Measurements from ENCODE around the gene FHIT.

Gene FHIT

DNA sequence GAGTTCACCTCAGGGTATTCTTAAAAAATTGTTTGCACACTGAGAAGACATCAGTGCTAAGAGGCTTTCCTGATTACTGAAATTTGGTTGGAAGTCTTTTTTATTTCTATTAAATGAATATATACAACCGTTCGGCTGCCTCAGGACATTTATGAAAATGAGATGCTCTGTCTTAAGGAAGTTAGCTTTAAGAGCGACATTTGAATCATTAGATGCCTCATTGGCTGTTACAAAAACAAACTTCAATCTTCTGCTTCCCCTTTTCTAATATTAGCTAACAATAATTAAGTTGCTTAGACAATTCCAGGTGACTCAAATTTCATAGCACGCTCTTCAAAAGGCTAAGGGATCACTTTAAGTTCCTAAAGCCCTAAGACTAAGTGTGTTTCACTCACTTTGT lies 673.7 kb downstream of the FHIT start:
- no peak overlapping the region for H3K4me3 ChIP-seq (ENCODE audit: low read depth, low read length)
- TF ChIP-seq, protein P1, sequence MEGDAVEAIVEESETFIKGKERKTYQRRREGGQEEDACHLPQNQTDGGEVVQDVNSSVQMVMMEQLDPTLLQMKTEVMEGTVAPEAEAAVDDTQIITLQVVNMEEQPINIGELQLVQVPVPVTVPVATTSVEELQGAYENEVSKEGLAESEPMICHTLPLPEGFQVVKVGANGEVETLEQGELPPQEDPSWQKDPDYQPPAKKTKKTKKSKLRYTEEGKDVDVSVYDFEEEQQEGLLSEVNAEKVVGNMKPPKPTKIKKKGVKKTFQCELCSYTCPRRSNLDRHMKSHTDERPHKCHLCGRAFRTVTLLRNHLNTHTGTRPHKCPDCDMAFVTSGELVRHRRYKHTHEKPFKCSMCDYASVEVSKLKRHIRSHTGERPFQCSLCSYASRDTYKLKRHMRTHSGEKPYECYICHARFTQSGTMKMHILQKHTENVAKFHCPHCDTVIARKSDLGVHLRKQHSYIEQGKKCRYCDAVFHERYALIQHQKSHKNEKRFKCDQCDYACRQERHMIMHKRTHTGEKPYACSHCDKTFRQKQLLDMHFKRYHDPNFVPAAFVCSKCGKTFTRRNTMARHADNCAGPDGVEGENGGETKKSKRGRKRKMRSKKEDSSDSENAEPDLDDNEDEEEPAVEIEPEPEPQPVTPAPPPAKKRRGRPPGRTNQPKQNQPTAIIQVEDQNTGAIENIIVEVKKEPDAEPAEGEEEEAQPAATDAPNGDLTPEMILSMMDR (IDR thresholded peaks at IDR 0.05; ENCODE audit: low read depth, low read length, missing control alignments), result no peak
- DNase-seq (ENCODE audit: low read depth), result no peak

DNA sequence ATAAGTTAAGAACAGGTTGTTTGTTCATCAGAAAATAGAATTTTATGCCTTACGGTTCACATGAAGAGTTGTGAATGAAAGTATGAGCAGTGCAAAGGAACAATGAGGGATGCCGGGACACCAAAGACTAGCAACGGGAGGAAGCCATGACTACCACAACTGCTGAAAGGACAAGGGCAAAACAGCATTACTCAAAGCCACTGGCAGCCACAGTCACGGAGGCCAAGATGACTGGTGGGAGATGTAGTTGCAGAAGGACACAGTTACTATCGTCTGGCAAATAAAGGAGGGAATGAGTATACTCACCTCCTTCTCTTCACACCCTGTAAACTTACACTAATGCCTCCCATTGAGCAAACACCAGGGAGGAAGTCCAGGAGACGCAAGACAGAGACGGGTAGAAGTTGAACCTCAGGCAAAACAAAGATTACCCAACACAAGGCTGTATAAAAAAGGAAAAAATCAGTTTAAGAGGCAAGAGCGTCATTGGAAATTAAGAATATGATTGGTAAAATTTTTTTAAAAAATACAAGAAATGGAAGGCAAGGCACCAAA lies 675.5 kb downstream of the FHIT start:
- TF ChIP-seq, protein P1 (IDR thresholded peaks at IDR 0.05; ENCODE audit: low read depth, low read length, missing control alignments), result no peak
- no peak overlapping the region for H3K4me3 ChIP-seq (ENCODE audit: low read depth, low read length)
- DNase-seq (ENCODE audit: low read depth), result no peak

DNA sequence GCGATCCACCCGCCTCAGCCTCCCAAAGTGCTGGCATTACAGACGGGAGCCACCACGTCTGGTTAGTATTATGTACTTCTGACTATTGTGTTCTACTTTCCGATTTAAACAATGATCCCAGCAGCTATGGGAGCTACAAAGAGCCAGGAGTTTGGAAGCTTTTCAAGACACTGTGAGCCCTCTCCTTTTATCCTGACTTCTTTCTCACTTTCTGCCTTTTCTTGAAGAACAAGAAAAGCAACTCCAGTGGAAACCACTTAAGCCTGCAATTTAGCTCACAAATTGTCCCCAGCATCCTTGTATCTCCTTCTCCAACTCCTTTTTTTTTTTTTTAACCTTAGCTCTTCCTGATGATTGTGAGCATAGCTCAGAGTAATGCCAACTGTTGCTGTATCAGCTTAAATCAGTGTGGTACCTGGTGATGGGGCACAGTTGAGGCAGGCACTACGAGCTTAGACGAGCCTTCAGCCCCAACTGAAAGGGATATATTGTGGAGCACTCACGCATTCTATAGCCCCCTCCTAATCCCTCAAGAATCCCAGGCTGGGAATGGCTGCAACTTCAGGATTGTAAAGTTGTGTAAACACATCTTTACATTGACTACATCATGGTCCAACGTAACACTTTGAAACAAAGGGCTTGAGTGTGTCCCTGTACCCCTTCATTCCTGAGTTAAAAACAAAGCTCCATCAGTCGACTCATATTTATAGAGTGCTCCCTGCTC lies 677.0 kb downstream of the FHIT start:
- TF ChIP-seq, protein P1 (IDR thresholded peaks at IDR 0.05; ENCODE audit: low read depth, low read length, missing control alignments), result no peak

DNA sequence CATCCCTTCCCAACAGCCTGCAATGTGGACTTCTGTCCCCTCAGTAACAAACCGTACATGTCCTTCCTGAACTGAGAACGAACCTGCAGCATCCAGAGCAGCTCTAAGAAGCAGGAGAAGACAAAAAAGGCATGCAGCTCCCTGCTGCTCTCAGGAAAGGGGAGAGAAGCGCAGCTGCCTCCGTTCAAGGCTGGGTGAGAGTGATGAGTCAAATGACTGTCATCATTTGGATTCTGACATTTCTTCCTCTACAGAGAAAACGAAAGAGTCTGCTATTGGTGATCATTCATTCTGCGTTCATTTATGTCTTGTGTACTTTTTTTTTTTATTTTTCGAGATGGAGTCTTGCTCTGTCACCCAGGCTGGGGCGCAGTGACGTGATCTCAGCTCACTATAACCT lies 677.8 kb downstream of the FHIT start:
- no peak for DNase-seq (ENCODE audit: low read depth)
- TF ChIP-seq, protein P1 (IDR thresholded peaks at IDR 0.05; ENCODE audit: low read depth, low read length, missing control alignments), result no peak
- no peak overlapping the region for H3K4me3 ChIP-seq (ENCODE audit: low read depth, low read length)

More for the DNA sequence above, 677.0 kb downstream of the FHIT start:
- H3K4me3 ChIP-seq (ENCODE audit: low read depth, low read length), result no peak overlapping the region
- no peak for DNase-seq (ENCODE audit: low read depth)

DNA sequence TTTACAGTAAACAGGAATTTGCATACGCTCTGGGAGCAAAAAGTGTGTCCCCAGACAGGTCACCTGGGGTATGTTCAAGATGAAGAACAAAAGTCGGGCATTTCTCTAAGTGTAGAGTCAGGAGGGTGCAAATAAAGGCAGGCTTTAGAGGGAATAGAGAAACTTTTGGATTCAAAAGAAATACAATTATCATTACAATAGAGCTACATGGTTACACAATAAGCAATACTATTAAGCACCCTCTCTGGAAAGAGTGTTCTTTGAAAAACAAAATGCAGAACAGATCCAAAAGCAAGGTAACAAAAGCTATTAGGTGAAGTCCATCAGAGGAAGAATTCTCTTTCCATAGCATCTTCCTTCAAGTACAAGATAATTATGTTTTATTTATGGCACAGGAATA lies 679.7 kb downstream of the FHIT start:
- H3K4me3 ChIP-seq (ENCODE audit: low read depth, low read length), result no peak overlapping the region
- no peak for DNase-seq (ENCODE audit: low read depth)
- TF ChIP-seq, protein P1 (IDR thresholded peaks at IDR 0.05; ENCODE audit: low read depth, low read length, missing control alignments), result no peak

DNA sequence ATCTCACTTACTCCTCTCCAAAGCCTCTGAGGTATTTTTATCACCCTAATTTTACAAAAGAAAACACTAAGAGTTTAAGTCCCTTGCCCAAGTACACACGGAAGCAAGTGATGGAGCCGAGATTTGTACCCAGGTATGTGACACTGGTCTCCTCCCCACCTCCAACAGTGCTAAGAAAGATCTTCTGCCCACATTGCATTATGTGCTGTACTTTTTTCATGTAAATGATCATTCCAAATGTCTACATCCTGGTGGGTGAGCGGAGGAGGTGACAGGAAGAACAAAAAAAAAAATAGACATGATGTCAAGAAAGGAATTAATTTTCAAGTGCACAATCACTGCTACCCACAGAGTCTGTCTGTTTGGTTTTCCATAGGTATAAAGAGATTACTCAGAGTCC lies 694.1 kb downstream of the FHIT start:
- no peak overlapping the region for H3K4me3 ChIP-seq (ENCODE audit: low read depth, low read length)
- TF ChIP-seq, protein P1 (IDR thresholded peaks at IDR 0.05; ENCODE audit: low read depth, low read length, missing control alignments), result no peak
- DNase-seq (ENCODE audit: low read depth), result no peak
